ENCODE measurements around the gene PXYLP1. TPM values are rescaled to one million over a fixed set of nuclear protein-coding genes. Genes with fewer than 3 reads are reported as not detected.

Gene PXYLP1
- polyA plus RNA-seq, 3 donors = 4.1 to 10.9 (median 5.8) TPM

- Mint-ChIP-seq H3K4me1 (peaks cover 15% of the 10 kb centered on the region), H3K9me3 (peaks cover 8 to 16% (median 14%) of the 10 kb centered on the region in 7 donors), H3K36me3 (peaks cover 2 to 8% of the 10 kb centered on the region in 2 donors), H3K27ac (no peak overlapping the region), H3K4me3 (no peak overlapping the region), H3K27me3 (ENCODE audit: low read depth in 3 of 3) (peaks cover 0 to 8% (median 5%) of the 10 kb centered on the region in 3 donors)
- Histone ChIP-seq H3K36me3 (replicated peaks in 1 of 2; ENCODE audit: control insufficient read depth in 1 of 2, insufficient read depth in 2 of 2, low read length in 2 of 2) (no peaks in the 10 kb centered on the region), H3K79me2 (ENCODE audit: insufficient read depth, low read length) (peaks cover 1% of the 10 kb centered on the region), H3K27me3 (ENCODE audit: control insufficient read depth in 2 of 2, insufficient read depth in 2 of 2, low read length in 2 of 2) (no peaks in the 10 kb centered on the region), H4K20me1 (ENCODE audit: insufficient read depth, low read length) (no peaks in the 10 kb centered on the region), H3K4me3 (replicated peaks in 1 of 3; ENCODE audit: low read depth in 2 of 3, low read length in 3 of 3) (no peak overlapping the region), H3K9ac (ENCODE audit: insufficient read depth, low read length, poor library complexity, severe bottlenecking) (no peak overlapping the region), H3K4me2 (replicated peaks; ENCODE audit: extremely low read depth, low read length, poor library complexity, severe bottlenecking) (no peak overlapping the region), H2AFZ (ENCODE audit: insufficient read depth, low read depth, low read length, poor library complexity, severe bottlenecking) (no peak overlapping the region), H3K9me3 (replicated peaks in 1 of 2; ENCODE audit: control insufficient read depth in 1 of 2, insufficient read depth in 1 of 2, low read length in 2 of 2) (peaks cover 8 to 9% of the 10 kb centered on the region in 2 donors), H3K27ac (ENCODE audit: low read depth in 1 of 2, low read length in 2 of 2) (no peak overlapping the region), H3K4me1 (ENCODE audit: control insufficient read depth in 1 of 2, insufficient read depth in 2 of 2, low read length in 2 of 2) (peaks cover 8 to 13% of the 10 kb centered on the region in 2 donors)
- no peak for DNase-seq
- TF ChIP-seq CTCF (IDR thresholded peaks at IDR 0.05) = no peak
- intact Hi-C loops (cut with micrococcal nuclease) = no loop called here
- 96% methylated on average over 3 of the region's 3 CpGs for WGBS (ENCODE audit: insufficient coverage)
These were observed 4.4 kb upstream of the PXYLP1 start for GRCh38 chr3:141227216-141227615.

- H3K9me3 ChIP-seq (replicated peaks in 1 of 2; ENCODE audit: control insufficient read depth in 1 of 2, insufficient read depth in 1 of 2, low read length in 2 of 2) = peaks cover 4 to 9% of the 10 kb centered on the region in 2 donors
- no peaks in the 10 kb centered on the region for H3K27me3 ChIP-seq (ENCODE audit: control insufficient read depth in 2 of 2, insufficient read depth in 2 of 2, low read length in 2 of 2)
- no peak overlapping the region for H2AFZ ChIP-seq (ENCODE audit: insufficient read depth, low read depth, low read length, poor library complexity, severe bottlenecking)
- H3K27ac ChIP-seq (ENCODE audit: low read depth in 1 of 2, low read length in 2 of 2) = no peak overlapping the region
- no peak overlapping the region for H3K4me2 ChIP-seq (replicated peaks; ENCODE audit: extremely low read depth, low read length, poor library complexity, severe bottlenecking)
- Mint-ChIP-seq H3K36me3 (peaks cover 2 to 5% of the 10 kb centered on the region in 2 donors), H3K4me3 (no peak overlapping the region), H3K9me3 (peaks cover 8 to 16% (median 10%) of the 10 kb centered on the region in 7 donors), H3K4me1 (peaks cover 19% of the 10 kb centered on the region), H3K27me3 (ENCODE audit: low read depth in 3 of 3) (peaks cover 0 to 10% (median 6%) of the 10 kb centered on the region in 3 donors), H3K27ac (no peak overlapping the region)
- peaks cover 14 to 18% of the 10 kb centered on the region in 2 donors for H3K4me1 ChIP-seq (ENCODE audit: control insufficient read depth in 1 of 2, insufficient read depth in 2 of 2, low read length in 2 of 2)
- intact Hi-C loops (cut with micrococcal nuclease) = no loop called here
- TF ChIP-seq CTCF (IDR thresholded peaks at IDR 0.05) = no peak
- H3K4me3 ChIP-seq (replicated peaks in 1 of 3; ENCODE audit: low read depth in 2 of 3, low read length in 3 of 3) = no peak overlapping the region
- H4K20me1 ChIP-seq (ENCODE audit: insufficient read depth, low read length) = no peaks in the 10 kb centered on the region
- peaks cover 3% of the 10 kb centered on the region for H3K79me2 ChIP-seq (ENCODE audit: insufficient read depth, low read length)
- no peak overlapping the region for H3K9ac ChIP-seq (ENCODE audit: insufficient read depth, low read length, poor library complexity, severe bottlenecking)
- DNase-seq = no peak
- H3K36me3 ChIP-seq (replicated peaks in 1 of 2; ENCODE audit: control insufficient read depth in 1 of 2, insufficient read depth in 2 of 2, low read length in 2 of 2) = no peaks in the 10 kb centered on the region
These were observed 3.9 kb upstream of the PXYLP1 start for GRCh38 chr3:141227752-141228151.
